GM23248 (cell line): ENCODE measurements around the gene ZNF625. TPM values are rescaled to one million over a fixed set of nuclear protein-coding genes. Genes with fewer than 3 reads are reported as not detected.

Source experiments
- DNase-seq: peaks from one replicate; pipeline ENCODE4 v3.0.0-alpha.2; 2015
- H2AFZ ChIP-seq: fragments of 200-600 bp; sonication (generic); 2 replicates; pipeline ENCODE4 v1.6.1; 2016; ENCODE audit warnings: antibody characterized with exemption
- H3F3A ChIP-seq: fragments of 200-600 bp; sonication (generic); 2 replicates; pipeline ENCODE4 v1.6.1; 2016; ENCODE audit warnings: mild to moderate bottlenecking, antibody characterized with exemption, mixed run types; ENCODE audit not compliant: insufficient read depth
- H3K27ac ChIP-seq: fragments of 200-600 bp; sonication (generic); 2 replicates; pipeline ENCODE4 v1.5.1; 2016; ENCODE audit warnings: mild to moderate bottlenecking
- H3K27me3 ChIP-seq: fragments of 200-600 bp; sonication (generic); replicated peaks from 2 replicates; pipeline ENCODE4 v1.6.1; 2016; ENCODE audit warnings: mild to moderate bottlenecking; ENCODE audit not compliant: insufficient read depth
- H3K36me3 ChIP-seq: fragments of 200-600 bp; sonication (generic); 2 replicates; pipeline ENCODE4 v1.6.1; 2016; ENCODE audit warnings: low read depth, mild to moderate bottlenecking
- H3K4me1 ChIP-seq: fragments of 200-600 bp; sonication (generic); 2 replicates; pipeline ENCODE4 v1.6.1; 2016; ENCODE audit warnings: mild to moderate bottlenecking; ENCODE audit not compliant: insufficient read depth
- H3K4me2 ChIP-seq: fragments of 200-600 bp; sonication (generic); one replicate; pipeline ENCODE4 v1.6.1; 2016; ENCODE audit warnings: mild to moderate bottlenecking; ENCODE audit not compliant: unreplicated experiment
- H3K4me3 ChIP-seq: fragments of 200-600 bp; sonication (generic); 2 replicates; pipeline ENCODE4 v1.5.1; 2016; ENCODE audit warnings: mild to moderate bottlenecking
- H3K79me2 ChIP-seq: fragments of 200-600 bp; sonication (generic); 2 replicates; pipeline ENCODE4 v1.6.1; 2016; ENCODE audit warnings: mild to moderate bottlenecking; ENCODE audit not compliant: insufficient read depth
- H3K9ac ChIP-seq: fragments of 200-600 bp; sonication (generic); 2 replicates; pipeline ENCODE4 v1.6.1; 2016; ENCODE audit warnings: mild to moderate bottlenecking
- H3K9me2 ChIP-seq: fragments of 200-600 bp; sonication (generic); 2 replicates; pipeline ENCODE4 v1.6.1; 2016; ENCODE audit warnings: mixed run types, mild to moderate bottlenecking, moderate library complexity; ENCODE audit not compliant: insufficient read depth
- H3K9me3 ChIP-seq: fragments of 200-600 bp; sonication (generic); one replicate; pipeline ENCODE4 v1.6.1; 2017; ENCODE audit warnings: low read depth
- H4K20me1 ChIP-seq: fragments of 200-600 bp; sonication (generic); 2 replicates; pipeline ENCODE4 v1.6.0; 2016; ENCODE audit not compliant: insufficient read depth
- EZH2 ChIP-seq: fragments of 200-600 bp; sonication (generic); IDR thresholded peaks from 2 replicates; pipeline ENCODE4 v1.6.1; 2018; ENCODE audit warnings: antibody characterized with exemption, mild to moderate bottlenecking; ENCODE audit not compliant: insufficient read depth, poor library complexity, severe bottlenecking
- EZH2phosphoT487 ChIP-seq: fragments of 200-600 bp; sonication (generic); IDR thresholded peaks from 2 replicates; pipeline ENCODE4 v1.6.1; 2018; ENCODE audit warnings: antibody characterized with exemption, moderate library complexity, mild to moderate bottlenecking, low read depth; ENCODE audit not compliant: insufficient read depth
- WGBS, 2 experiments: methylation state at CpG; one replicate each; pipeline ENCODE4 v1.1.6; 2015 to 2017; ENCODE audit warnings: low lambda C conversion rate in 2 of 2, low coverage in 1 of 2; ENCODE audit errors: missing lambda C conversion rate in 2 of 2; 5-methylcytosine and 5-hydroxymethylcytosine counted together
- in situ Hi-C: fragments of 300-500 bp; cut with MboI; formaldehyde crosslinking; loops from 2 replicates; pipeline ENCODE4 v1.15.0; 2020
- polyA plus RNA-seq: library from polyadenylated mRNA; unstranded; fragments of >200 nt; fragmentation: Nextera tagmentation; extraction: Ambion mirVana; gene quantifications from 2 replicates; pipeline ENCODE4 v1.2.1, GENCODE V29; 2016
- total RNA-seq: library from RNA; depleted of rRNA; stranded (reverse); fragments of >200 nt; shearing (Covaris generic); gene quantifications from 2 replicates; pipeline ENCODE4 v1.2.3, GENCODE V29; 2014

Gene ZNF625
- total and polyA plus RNA-seq, 2 experiments from 2014 or later = 1.5 to 7.2 TPM

GRCh38 chr19:12140545-12141404 is 15.8 kb downstream of the ZNF625 start:
- no peak for TF ChIP-seq EZH2phosphoT487
- TF ChIP-seq EZH2 = no peak
- Histone ChIP-seq H3K9me2 (no peaks in the 10 kb centered on the region), H3K9ac (peak overlapping the region; percentile 92), H3K27me3 (no peaks in the 10 kb centered on the region), H3K79me2 (peaks cover 31% of the 10 kb centered on the region), H3K9me3 (no peaks in the 10 kb centered on the region), H3F3A (peaks cover 21% of the 10 kb centered on the region), H3K4me3 (peak overlapping the region; percentile 93), H2AFZ (peak overlapping the region; percentile 83), H4K20me1 (no peaks in the 10 kb centered on the region), H3K36me3 (peaks cover 21% of the 10 kb centered on the region), H3K27ac (peak overlapping the region; percentile 84; the same call in 1 of the 2 replicates), H3K4me1 (peaks cover 14% of the 10 kb centered on the region), H3K4me2 (peak overlapping the region; percentile 95)
- DNase-seq = peak; percentile 89
- in situ Hi-C loops = no loop called here
- 1 to 2% methylated on average over 17 of the region's 17 CpGs for WGBS, 2 experiments

- H3K4me3 ChIP-seq = peak within 1 kb of the TSS; percentile 93
- WGBS, 2 experiments = 1% methylated on average over 41 to 48 of the region's 49 CpGs
- in situ Hi-C loops = no loop called here
Observed at GRCh38 chr19:12139885-12140544, 16.5 kb downstream of the ZNF625 start, which contains the start of gene ZNF20. Gene ZNF20, minus strand, starts transcription at chr19:12140350. Its CDS starts 168 bp downstream, at chr19:12140182.

GRCh38 chr19:12139269-12139668 is 17.3 kb downstream of the ZNF625 start:
- peaks cover 21% of the 10 kb centered on the region for H3F3A ChIP-seq
- H3K4me2 ChIP-seq = peak overlapping the region; percentile 95
- H3K36me3 ChIP-seq = peaks cover 20% of the 10 kb centered on the region
- in situ Hi-C loops = no loop called here
- peak; percentile 53 for DNase-seq
- H3K9me2 ChIP-seq = no peaks in the 10 kb centered on the region
- H3K4me3 ChIP-seq = peak overlapping the region; percentile 93
- no peaks in the 10 kb centered on the region for H3K27me3 ChIP-seq
- H3K27ac ChIP-seq = peak overlapping the region; percentile 84
- peaks cover 31% of the 10 kb centered on the region for H3K79me2 ChIP-seq
- peaks cover 14% of the 10 kb centered on the region for H3K4me1 ChIP-seq
- no peaks in the 10 kb centered on the region for H4K20me1 ChIP-seq
- H3K9ac ChIP-seq = peak overlapping the region; percentile 92
- no peak for TF ChIP-seq EZH2phosphoT487
- 16 to 18% methylated on average over 13 of the region's 13 CpGs for WGBS, 2 experiments
- H2AFZ ChIP-seq = peak overlapping the region; percentile 83
- no peaks in the 10 kb centered on the region for H3K9me3 ChIP-seq

More at GRCh38 chr19:12139885-12140544, 16.5 kb downstream of the ZNF625 start, which contains the start of gene ZNF20:
- Histone ChIP-seq H3K27me3 (no peaks in the 10 kb centered on the region), H3K4me2 (peak within 1 kb of the TSS; percentile 95), H3K79me2 (peaks cover 31% of the 10 kb centered on the region), H3K9me2 (no peaks in the 10 kb centered on the region), H3K9ac (peak within 1 kb of the TSS; percentile 92), H4K20me1 (no peaks in the 10 kb centered on the region), H3K36me3 (peaks cover 20% of the 10 kb centered on the region), H2AFZ (peak within 1 kb of the TSS; percentile 83), H3K27ac (peak within 1 kb of the TSS; percentile 84), H3K9me3 (no peaks in the 10 kb centered on the region), H3F3A (peaks cover 21% of the 10 kb centered on the region), H3K4me1 (peaks cover 14% of the 10 kb centered on the region)
- TF ChIP-seq EZH2phosphoT487 (no peak), EZH2 (no peak)
- peak; percentile 99 for DNase-seq

GRCh38 chr19:12137221-12137940 is 19.2 kb downstream of the ZNF625 start:
- Histone ChIP-seq H3K9ac (no peak overlapping the region), H3K79me2 (peaks cover 31% of the 10 kb centered on the region), H4K20me1 (no peaks in the 10 kb centered on the region), H3K4me1 (peaks cover 14% of the 10 kb centered on the region), H3K4me2 (no peak overlapping the region), H3K27ac (no peak overlapping the region), H3K36me3 (peaks cover 39% of the 10 kb centered on the region), H3K9me2 (no peaks in the 10 kb centered on the region), H3K27me3 (no peaks in the 10 kb centered on the region), H3K9me3 (peaks cover 6% of the 10 kb centered on the region), H3K4me3 (no peak overlapping the region), H2AFZ (no peak overlapping the region), H3F3A (peaks cover 24% of the 10 kb centered on the region)
- in situ Hi-C loops = no loop called here
- 83 to 84% methylated on average over 7 of the region's 7 CpGs for WGBS, 2 experiments
- TF ChIP-seq EZH2phosphoT487 (no peak), EZH2 (no peak)
- DNase-seq = peak; percentile 35
